ENCODE data around the gene LILRA6. TPM values are rescaled to one million over a fixed set of nuclear protein-coding genes. Genes with fewer than 3 reads are reported as not detected.
"Not testable (repeated sequence)": the region's sequence is repeated elsewhere in the genome, so short reads cannot be mapped to it uniquely, and the experiment has no call there.

LILRA6 gene
- total RNA-seq, 1 donor from 2014 or later, result not detected

DNA sequence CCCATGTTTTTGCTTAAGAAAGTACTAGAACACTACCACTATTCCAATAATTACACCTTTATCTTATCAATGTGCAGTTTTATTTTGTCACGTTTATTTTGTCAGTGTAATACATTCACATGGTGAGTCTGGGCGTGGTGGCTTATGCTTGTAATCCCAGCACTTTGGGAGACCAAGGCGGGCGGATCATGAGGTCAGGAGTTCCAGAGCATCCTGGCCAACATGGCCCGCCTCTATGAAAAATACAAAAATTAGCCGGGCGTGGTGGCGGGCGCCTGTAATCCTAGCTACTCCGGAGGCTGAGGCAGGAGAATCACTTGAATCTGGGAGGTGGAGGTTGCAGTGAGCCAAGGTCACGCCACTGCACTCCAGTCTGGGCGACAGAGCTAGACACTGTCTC, 48.1 kb downstream of the LILRA6 start:
- peaks cover 18% of the 10 kb centered on the region for H3K4me1 Mint-ChIP-seq (ENCODE audit: low read depth)
- H3K36me3 Mint-ChIP-seq (ENCODE audit: low read depth), result peaks cover 17% of the 10 kb centered on the region
- intact Hi-C loops (cut with micrococcal nuclease), result loop anchor here (5.0 kb wide), 1 partner anchor 327 kb away; the partner anchor contains the start of gene MYADM
- H3K27ac Mint-ChIP-seq; DNase-seq (ENCODE audit: low spot score); H3K4me3 Mint-ChIP-seq (ENCODE audit: low read depth); H3K9me3 Mint-ChIP-seq; H3K27me3 Mint-ChIP-seq (ENCODE audit: low read depth): not testable (repeated sequence)

- no peak for DNase-seq (ENCODE audit: low spot score)
- peaks cover 15% of the 10 kb centered on the region for H3K4me1 Mint-ChIP-seq (ENCODE audit: low read depth)
- H3K27ac Mint-ChIP-seq, result no peak overlapping the region
- H3K9me3 Mint-ChIP-seq, result no peaks in the 10 kb centered on the region
- H3K36me3 Mint-ChIP-seq (ENCODE audit: low read depth), result peaks cover 19% of the 10 kb centered on the region
- H3K27me3 Mint-ChIP-seq (ENCODE audit: low read depth), result no peaks in the 10 kb centered on the region
- intact Hi-C loops (cut with micrococcal nuclease), result loop anchor here (5.0 kb wide), 1 partner anchor 326 kb away; the partner anchor contains the start of gene MYADM
- H3K4me3 Mint-ChIP-seq (ENCODE audit: low read depth), result peak overlapping the region; percentile 85
Measured at GRCh38 chr19:54193011-54193410, 49.6 kb downstream of the LILRA6 start.

- H3K4me1 Mint-ChIP-seq (ENCODE audit: low read depth), result peaks cover 22% of the 10 kb centered on the region
- H3K27me3 Mint-ChIP-seq (ENCODE audit: low read depth), result no peaks in the 10 kb centered on the region
- peak overlapping the region; percentile 85 for H3K4me3 Mint-ChIP-seq (ENCODE audit: low read depth)
- H3K36me3 Mint-ChIP-seq (ENCODE audit: low read depth), result peaks cover 30% of the 10 kb centered on the region
- intact Hi-C loops (cut with micrococcal nuclease), result loop anchor here (5.0 kb wide), 1 partner anchor 325 kb away; the partner anchor contains the start of gene MYADM
- peak overlapping the region; percentile 63 for H3K27ac Mint-ChIP-seq
- no peaks in the 10 kb centered on the region for H3K9me3 Mint-ChIP-seq
- DNase-seq (ENCODE audit: low spot score), result no peak
Measured at GRCh38 chr19:54191811-54192453, 50.7 kb downstream of the LILRA6 start.

- intact Hi-C loops (cut with micrococcal nuclease), result loop anchor here (5.0 kb wide), 1 partner anchor 324 kb away; the partner anchor contains the start of gene MYADM
- H3K27me3 Mint-ChIP-seq (ENCODE audit: low read depth), result no peaks in the 10 kb centered on the region
- peaks cover 23% of the 10 kb centered on the region for H3K4me1 Mint-ChIP-seq (ENCODE audit: low read depth)
- H3K27ac Mint-ChIP-seq, result peak within 1 kb of the TSS; percentile 98
- H3K4me3 Mint-ChIP-seq (ENCODE audit: low read depth), result peak within 1 kb of the TSS; percentile 89
- H3K36me3 Mint-ChIP-seq (ENCODE audit: low read depth), result peaks cover 37% of the 10 kb centered on the region
- no peaks in the 10 kb centered on the region for H3K9me3 Mint-ChIP-seq
- no peak for DNase-seq (ENCODE audit: low spot score)
Measured at GRCh38 chr19:54191011-54191810, 51.4 kb downstream of the LILRA6 start, which contains the start of gene TSEN34. Gene TSEN34 (plus strand): TSS chr19:54191308. CDS start chr19:54191365, 57 bp downstream.

DNA sequence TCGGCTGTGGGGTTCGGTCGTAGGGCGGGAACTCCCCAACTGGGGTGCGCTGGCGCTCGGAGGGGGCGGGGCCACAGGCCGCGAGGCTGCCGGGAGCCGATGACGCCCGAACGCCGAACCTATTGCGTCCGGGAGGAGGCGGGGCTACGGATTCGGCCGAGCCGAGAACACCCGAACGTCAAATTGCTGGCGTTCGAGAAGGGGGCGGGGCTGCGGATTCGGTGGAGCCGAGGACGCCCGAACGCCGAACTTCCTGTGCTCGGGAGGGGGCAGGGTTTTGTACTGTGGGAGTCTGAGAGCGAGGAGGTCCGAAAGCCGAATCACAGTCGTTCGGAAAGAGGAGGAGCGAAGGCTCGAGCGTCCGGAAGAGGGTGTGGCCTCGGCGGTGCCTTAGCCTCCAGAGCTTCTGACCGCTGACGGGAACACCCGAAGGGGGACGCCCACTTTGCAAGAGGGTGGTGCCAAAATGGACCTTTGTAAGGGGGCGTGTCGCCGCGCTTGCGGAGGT, 52.0 kb downstream of the LILRA6 start:
- H3K27me3 Mint-ChIP-seq (ENCODE audit: low read depth), result no peaks in the 10 kb centered on the region
- peak; percentile 100 for DNase-seq (ENCODE audit: low spot score)
- H3K4me3 Mint-ChIP-seq (ENCODE audit: low read depth), result peak overlapping the region; percentile 89
- H3K4me1 Mint-ChIP-seq (ENCODE audit: low read depth), result peaks cover 23% of the 10 kb centered on the region
- peaks cover 40% of the 10 kb centered on the region for H3K36me3 Mint-ChIP-seq (ENCODE audit: low read depth)
- H3K9me3 Mint-ChIP-seq, result no peaks in the 10 kb centered on the region
- intact Hi-C loops (cut with micrococcal nuclease), result loop anchor here (1.0 to 5.0 kb wide), 4 partner anchors 10 to 323 kb away; partner anchors contain the start of genes CNOT3, LENG1, MYADM and RPS9
- H3K27ac Mint-ChIP-seq, result peak overlapping the region; percentile 98

DNA sequence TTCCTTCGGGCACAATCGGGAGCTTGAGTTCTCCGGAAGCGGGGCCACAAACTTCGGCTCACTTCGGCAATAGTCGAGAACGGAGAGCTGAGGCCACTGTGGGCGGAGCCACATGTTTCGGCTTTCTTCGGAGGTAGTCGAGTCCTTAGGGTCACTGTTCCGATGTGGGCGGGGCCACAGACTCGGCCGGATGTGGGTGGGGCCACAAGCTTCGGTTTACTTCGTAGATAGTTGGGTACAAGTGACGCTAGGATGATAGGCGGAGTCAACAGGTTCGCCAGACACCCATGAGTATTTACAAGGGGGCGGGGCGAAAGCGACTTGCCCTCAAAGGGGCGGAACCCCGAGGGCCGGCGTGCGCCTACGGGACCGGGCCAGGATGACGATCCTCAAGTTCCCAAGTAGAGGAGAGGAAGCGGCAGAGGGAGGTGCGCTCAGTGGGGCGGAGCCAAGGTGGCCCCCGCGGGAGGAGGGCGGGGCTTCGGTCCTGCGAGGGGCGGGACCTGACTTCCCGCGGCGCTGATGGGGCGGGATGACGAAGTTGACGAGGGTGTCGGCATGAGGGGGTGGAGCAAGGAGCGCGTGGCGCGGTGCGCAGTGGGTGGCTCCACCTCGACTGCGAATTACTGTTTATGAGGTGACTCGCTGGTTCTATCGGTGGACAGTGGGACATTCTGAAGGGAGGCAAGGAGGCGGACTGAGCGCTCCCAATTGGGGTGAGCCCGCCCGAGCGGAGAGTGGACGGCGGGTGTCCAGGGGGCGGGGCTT, 52.7 kb downstream of the LILRA6 start:
- DNase-seq (ENCODE audit: low spot score), result peak; percentile 100
- Mint-ChIP-seq H3K4me3 (ENCODE audit: low read depth) (peak overlapping the region; percentile 89), H3K27me3 (ENCODE audit: low read depth) (no peaks in the 10 kb centered on the region), H3K36me3 (ENCODE audit: low read depth) (peaks cover 39% of the 10 kb centered on the region), H3K4me1 (ENCODE audit: low read depth) (peaks cover 26% of the 10 kb centered on the region), H3K27ac (peak overlapping the region; percentile 98), H3K9me3 (no peaks in the 10 kb centered on the region)
- intact Hi-C loops (cut with micrococcal nuclease), result loop anchor here (1.0 to 5.0 kb wide), 4 partner anchors 10 to 323 kb away; partner anchors contain the start of genes CNOT3, LENG1, MYADM and RPS9

- H3K27ac Mint-ChIP-seq, result peak within 1 kb of the TSS; percentile 98
- no peak for DNase-seq (ENCODE audit: low spot score)
- H3K9me3 Mint-ChIP-seq, result no peaks in the 10 kb centered on the region
- intact Hi-C loops (cut with micrococcal nuclease), result no loop called here
- H3K4me3 Mint-ChIP-seq (ENCODE audit: low read depth), result peak within 1 kb of the TSS; percentile 89
- peaks cover 41% of the 10 kb centered on the region for H3K36me3 Mint-ChIP-seq (ENCODE audit: low read depth)
- no peaks in the 10 kb centered on the region for H3K27me3 Mint-ChIP-seq (ENCODE audit: low read depth)
- H3K4me1 Mint-ChIP-seq (ENCODE audit: low read depth), result peaks cover 26% of the 10 kb centered on the region
Measured at GRCh38 chr19:54189145-54189734, 53.4 kb downstream of the LILRA6 start, which contains the start of gene MBOAT7. Gene MBOAT7 (minus strand): TSS chr19:54189580. CDS start chr19:54188508, 1,072 bp downstream.

- Mint-ChIP-seq H3K4me1 (ENCODE audit: low read depth) (peaks cover 29% of the 10 kb centered on the region), H3K36me3 (ENCODE audit: low read depth) (peaks cover 43% of the 10 kb centered on the region), H3K27me3 (ENCODE audit: low read depth) (no peaks in the 10 kb centered on the region), H3K27ac (peak overlapping the region; percentile 96), H3K4me3 (ENCODE audit: low read depth) (peak overlapping the region; percentile 89), H3K9me3 (no peaks in the 10 kb centered on the region)
- intact Hi-C loops (cut with micrococcal nuclease), result loop anchor here (1.0 kb wide), 1 partner anchor 22 kb away; no protein-coding TSS in a partner anchor
- peak; percentile 69 for DNase-seq (ENCODE audit: low spot score)
Measured at GRCh38 chr19:54188215-54188871, 54.2 kb downstream of the LILRA6 start.

- Mint-ChIP-seq H3K4me1 (ENCODE audit: low read depth) (peaks cover 21% of the 10 kb centered on the region), H3K36me3 (ENCODE audit: low read depth) (peaks cover 46% of the 10 kb centered on the region), H3K27ac (peak overlapping the region; percentile 96), H3K4me3 (ENCODE audit: low read depth) (peak overlapping the region; percentile 89), H3K27me3 (ENCODE audit: low read depth) (no peaks in the 10 kb centered on the region), H3K9me3 (no peaks in the 10 kb centered on the region)
- intact Hi-C loops (cut with micrococcal nuclease), result no loop called here
- DNase-seq (ENCODE audit: low spot score), result no peak
Measured at GRCh38 chr19:54186934-54187381, 55.6 kb downstream of the LILRA6 start.

Data from activated T-helper 2 cell treated with anti-CD3 and anti-CD28 coated beads, Interferon-gamma antibody, Interleukin-2, Interleukin-4, amounts not matched to agents 10 μg/mL and 5 μg/mL and 100 μg/mL, durations not matched to agents 14 hours and 24 hours and 36 hours (primary cell).